GM19099 (cell line): ENCODE data around the gene CACHD1.

Source experiments
- POLR2A ChIP-seq: IDR thresholded peaks from 3 replicates; pipeline ENCODE4 v1.6.1; 2011; ENCODE audit warnings: low read depth; ENCODE audit not compliant: insufficient read length; ENCODE audit errors: extremely low read depth

CACHD1 gene

DNA sequence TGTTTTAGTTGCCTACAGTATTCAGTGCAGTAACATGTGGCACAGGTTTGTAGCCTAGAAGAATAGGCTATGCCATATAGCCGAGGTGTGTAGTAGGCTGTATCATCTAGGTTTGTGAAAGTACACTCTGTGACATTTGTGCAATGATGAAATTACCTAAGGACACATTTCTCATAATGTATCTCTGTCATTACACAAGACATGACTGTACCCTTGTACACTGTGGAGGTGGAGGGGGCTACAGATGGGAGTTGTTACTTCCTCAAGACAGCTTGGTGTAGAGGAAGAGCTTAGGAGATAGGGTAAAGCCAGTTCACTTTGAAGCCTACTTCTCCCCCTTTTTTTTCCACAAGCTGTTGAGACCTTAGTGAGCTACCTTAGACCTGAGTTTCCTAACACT lies 215.3 kb downstream of the CACHD1 start:
- TF ChIP-seq POLR2A: no peak

DNA sequence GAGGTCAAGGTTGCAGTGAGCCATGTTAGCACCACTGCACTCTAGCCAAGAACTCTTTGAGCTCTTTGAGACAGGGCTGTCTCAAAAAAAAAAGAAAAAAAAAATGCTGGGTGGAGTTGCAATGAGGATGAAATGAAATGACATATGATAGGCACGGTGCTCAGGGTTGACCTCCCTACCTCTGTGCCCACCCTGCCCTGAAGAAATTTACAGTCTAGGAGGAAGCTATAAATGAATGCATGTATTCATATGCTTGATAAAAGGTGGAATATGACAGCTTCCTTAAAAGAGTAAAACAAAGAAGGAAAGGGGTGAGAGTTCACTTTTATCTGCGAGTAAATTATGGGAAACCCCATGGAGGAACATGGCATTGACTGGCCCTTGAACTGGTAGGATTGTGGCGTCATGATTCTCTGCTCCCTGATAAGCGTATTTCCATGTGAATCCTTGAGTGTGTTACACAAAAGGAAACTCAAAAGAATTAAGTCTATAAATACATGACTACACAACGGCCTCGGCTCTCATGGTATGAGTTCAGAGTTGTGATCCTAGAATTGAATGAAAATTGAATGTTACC lies 215.9 kb downstream of the CACHD1 start:
- no peak for TF ChIP-seq POLR2A

DNA sequence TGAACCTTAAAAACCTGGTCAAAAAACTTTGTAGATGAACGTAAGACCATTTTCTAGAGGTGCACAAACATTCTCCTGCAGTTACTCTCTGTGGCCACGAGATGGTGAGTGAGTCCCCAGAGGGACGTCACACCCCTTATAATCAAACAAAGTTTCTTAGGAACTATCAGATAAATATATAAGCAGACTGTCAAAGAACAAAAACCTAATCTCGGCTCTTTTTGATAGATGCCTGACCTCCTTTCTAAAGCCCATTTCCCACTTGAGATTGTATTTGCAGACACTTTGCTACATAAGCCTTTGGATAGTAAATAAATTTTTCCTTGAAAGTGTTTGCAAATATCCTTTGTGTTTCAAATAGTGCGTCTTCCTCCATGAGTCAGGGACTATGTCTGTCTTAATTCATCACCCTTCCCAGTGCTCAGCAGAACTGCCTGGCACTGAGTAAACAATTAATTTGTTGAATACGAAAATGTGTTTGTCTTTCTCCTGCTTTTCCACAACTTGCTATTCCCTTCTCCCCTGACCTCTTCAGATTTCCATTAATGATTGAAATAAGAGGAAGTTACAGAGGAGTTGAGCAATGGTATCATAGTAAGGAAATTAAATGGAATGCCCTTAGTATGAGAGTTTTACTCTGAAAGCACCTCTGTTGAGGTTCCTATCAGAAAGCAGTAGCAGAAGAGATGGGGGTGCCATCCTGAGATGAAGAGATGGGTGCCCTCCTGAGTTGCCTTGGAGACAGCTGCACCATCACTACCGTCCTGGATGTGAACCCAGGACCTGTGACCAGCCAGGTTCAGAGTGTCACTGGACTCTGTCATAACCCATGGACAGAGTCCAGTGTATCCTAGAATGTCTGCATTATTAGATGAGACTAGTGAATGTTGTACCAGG lies 217.1 kb downstream of the CACHD1 start:
- TF ChIP-seq POLR2A: no peak

DNA sequence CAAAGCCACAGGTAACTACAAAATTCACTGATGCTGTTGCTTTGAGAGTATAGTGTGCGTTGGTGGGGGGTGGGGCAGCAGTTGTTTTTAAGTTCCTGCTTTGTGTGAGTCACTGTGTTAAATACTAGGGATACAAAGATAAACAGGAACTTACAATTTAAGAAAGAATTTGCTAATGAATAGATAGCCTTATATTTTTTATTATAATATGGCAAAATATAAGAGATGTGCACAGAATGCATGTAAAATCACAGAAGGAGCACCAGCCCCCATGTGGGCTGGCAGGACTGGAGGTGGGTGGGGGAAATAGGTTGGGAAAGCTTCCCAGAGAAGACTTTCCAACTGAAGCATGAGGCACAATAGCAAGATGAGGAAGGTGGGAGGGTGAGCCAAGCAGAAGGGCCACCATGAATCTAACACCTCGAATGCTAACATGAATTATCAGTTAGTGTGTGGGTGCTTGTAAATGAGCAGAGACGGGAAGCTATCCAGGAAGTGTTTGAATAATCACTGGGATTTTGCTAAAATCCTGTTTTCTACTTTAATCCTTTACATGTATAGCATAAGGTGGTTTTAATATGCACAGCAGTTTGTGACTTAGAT lies 217.9 kb downstream of the CACHD1 start:
- TF ChIP-seq POLR2A: no peak

DNA sequence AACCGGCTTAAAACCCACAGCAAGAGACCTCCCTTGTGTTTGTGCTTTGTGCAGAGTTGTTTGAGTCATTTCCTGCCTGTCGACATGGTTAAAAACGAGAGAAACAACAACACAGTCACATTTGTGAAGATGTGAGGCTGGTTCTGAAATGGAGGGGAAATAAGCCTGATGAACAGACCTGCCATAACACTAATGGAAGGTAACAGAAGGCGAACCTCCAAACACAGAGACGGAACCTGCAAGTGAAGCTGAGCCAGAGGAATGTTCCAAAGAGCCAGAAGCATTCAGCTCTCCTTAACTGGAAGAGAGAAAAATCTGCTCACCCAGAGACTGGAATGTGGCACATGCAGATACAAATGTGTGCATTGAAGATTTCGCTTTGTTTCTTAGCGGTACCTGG lies 221.7 kb downstream of the CACHD1 start:
- no peak for TF ChIP-seq POLR2A

DNA sequence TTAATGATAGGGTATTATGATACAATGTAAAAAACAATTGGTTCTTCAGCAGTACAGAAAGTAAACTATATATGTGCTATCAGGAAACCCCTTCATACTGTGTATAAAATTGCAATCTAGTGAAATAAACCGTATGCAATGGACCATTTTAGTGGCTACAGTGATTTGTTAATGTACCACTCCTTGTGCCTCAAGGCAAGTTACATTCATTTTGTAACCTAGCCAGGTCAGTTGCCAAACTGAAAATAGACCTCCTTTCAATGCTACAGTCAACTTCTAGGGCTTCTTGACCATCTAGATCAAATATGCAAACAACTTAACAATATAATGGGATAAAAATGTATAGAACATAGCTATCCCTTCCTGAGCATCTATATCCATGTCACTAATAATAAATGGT lies 223.0 kb downstream of the CACHD1 start:
- TF ChIP-seq POLR2A: no peak

DNA sequence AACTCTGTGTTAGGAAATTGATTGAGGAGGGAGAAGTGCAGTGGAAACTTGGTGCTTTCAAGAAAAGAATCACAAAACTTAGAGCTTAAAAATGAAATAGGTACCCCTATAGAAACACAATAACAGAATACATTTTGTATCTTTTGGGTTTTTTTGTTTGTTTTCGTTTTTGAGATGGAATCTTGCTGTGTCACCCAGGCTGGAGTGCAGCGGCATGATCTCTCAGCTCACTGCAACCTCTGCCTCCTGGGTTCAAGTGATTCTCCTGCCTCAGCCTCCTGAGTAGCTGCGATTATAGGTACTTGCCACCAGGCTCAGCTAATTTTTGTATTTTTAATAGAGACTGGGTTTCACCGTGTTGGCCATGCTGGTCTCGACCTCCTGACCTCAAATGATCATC lies 223.5 kb downstream of the CACHD1 start:
- TF ChIP-seq POLR2A: no peak

DNA sequence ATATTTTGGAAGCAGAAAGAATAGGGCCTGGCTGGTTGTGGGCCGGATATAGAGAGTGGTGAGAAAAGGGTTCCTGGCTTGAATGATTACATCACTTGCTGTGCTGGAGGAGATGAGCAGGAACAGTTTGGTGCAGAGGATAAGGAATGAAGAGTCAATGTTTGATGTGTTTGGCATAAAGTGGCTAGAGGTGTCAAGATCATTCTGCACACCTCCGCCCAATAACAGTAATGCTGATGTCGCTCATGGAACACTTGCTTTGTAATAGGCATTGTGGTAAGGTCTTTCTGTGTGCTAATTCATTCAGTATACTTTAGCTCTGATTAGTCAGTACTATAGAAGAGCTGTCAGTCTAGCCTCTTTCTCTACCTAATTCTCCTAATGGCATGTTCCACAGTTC lies 226.9 kb downstream of the CACHD1 start:
- TF ChIP-seq POLR2A: no peak

DNA sequence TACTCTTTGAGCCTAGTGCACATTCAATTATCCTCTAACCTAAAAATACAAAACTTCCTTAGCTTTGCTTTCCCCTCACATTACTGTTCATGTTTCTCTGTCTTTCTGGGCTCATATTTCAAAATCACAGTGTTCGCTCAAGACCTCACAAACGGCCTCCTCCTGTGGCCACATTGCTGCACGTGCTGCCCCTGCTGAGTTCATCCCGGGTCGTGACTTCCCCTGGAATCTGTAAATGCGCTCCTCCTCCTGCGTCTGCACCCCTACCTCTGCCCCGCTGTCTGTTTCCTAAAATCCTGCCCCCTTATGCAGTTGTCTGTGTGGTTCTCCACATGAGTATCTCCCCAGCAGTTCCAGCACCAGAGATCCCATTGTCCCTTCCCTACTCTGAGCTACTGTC lies 229.4 kb downstream of the CACHD1 start:
- no peak for TF ChIP-seq POLR2A

DNA sequence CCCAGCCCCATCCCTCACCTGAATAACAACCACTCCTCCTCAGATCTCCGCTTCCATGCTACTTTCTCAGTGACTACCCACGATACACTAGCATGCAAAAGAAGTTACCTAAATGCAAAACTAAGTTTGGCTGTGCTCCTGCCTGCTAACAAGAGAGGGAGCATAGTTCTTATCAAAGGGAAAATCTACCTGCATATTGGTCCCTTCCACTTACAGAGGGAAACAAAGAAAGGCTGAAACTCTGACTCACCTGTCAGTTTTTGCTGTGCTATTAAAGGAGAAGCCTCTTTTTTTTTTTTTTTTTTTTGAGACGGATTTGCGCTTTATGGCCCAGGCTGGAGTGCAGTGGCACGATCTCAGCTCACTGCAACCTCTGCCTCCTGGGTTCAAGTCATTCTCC lies 231.1 kb downstream of the CACHD1 start:
- no peak for TF ChIP-seq POLR2A

DNA sequence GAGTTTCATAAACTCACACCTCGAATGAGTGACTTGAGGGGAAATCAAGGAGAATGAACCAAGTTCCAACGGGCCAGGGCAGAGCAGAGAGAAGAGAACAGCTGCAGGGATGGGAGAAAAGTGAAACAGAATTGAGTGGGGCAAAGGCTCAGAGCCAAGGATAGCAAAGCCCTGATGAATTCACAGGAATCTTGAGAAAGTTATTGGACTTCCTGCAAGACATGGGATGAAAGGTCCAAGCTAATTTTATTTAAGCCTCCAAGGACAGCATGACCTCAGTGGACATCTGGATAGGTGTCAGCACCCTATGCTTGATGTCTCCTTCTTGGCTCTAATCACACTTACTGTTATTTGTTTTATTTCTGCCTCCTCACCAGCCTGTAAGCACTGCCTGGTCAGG lies 232.0 kb downstream of the CACHD1 start:
- TF ChIP-seq POLR2A: no peak

DNA sequence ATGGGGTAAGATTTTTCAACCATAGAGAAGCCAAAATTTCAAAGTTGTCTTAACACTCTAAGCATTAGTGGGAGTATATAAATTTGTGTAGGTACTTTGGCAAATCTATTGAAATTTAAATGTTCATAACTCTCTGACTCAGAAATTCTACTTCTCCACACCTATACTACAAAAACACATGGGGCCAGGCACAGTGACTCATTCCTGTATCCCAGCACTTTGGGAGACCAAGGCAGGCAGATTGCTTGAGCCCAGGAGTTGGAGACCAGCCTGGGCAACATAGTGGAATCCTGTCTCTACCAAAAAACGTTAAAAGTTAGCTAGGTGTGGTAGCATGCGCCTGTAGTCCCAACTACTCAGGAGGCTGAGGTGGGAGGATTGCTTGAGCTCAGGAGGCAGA lies 233.7 kb downstream of the CACHD1 start:
- TF ChIP-seq POLR2A: no peak

DNA sequence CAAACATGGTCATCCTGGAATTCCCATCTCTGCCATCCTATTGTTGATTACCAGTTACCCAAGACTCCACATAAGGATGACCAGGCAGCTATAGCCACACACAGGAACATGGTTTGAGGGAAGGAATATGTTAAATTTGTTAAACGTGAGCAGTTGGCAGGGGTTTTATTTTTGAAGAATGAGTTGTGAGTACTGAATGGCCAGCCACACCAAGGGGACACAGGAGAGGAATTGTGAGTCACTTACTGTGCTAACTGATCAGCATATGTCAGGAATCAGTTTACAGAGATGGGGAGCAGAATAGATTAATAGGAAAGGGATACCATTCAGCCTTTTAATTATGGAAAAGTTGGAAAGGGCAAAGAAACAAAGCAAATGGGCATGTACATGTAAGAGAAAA lies 235.7 kb downstream of the CACHD1 start:
- TF ChIP-seq POLR2A: no peak

DNA sequence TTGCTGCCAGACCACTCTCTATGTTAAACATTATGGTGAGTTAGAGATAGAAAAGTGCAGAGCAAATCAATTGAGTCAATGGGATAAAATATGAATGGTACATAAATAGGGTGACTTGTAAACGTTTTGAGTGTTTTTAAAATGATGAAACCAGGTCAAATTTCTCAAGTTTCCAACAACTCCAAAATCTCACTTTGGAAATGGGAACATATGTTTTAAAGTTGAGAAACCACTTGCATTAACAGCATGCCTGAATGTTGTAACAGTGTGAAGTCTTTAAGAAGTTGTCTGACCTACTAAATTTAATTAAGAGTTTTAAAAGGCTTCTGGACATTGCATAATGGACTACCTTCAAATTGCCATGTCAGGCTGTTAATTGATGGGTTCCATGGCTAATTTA lies 241.3 kb downstream of the CACHD1 start:
- TF ChIP-seq POLR2A: no peak

DNA sequence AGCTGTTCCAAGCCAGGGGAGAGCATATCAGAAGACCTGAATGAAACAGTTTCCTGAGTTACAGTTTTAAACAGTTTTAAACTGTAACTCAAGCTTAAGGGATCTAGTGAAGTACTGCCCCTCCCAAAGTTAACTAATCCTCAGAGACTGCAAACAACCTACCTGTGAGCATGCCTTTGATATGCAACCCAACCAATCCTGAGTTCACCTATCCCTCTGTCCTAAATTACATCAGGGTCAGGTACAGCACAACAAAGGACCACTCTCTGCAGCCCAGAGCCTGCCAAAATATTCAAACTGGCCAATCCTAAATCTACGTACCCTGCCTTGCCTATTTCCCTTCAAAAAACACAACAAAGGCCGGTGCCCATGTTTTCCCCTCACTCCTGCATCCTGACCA lies 242.1 kb downstream of the CACHD1 start:
- no peak for TF ChIP-seq POLR2A

DNA sequence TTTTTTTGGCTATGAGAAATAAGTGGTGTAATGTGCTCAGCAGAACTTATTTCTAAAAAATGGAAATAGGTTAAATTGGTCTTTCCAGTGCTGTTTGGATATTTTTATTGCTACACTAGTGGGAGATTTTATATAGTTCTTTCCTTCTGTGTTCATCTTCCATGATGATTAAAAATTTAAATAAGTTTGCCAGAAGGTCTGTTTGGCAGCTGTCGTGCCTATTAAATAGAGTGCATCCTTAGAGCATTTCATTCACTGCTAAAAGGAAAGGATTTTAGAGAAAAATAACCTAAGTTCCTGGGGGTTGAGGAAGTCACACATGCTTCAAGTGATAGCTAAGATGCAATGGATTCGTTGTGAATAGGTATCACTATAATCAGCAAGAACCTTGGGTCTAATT lies 245.3 kb downstream of the CACHD1 start:
- no peak for TF ChIP-seq POLR2A
